HepG2 (cell line): ENCODE measurements around the gene ATG9A. TPM values are rescaled to one million over a fixed set of nuclear protein-coding genes. Genes with fewer than 3 reads are reported as not detected.

Source experiments
- CEBPG ChIP-seq: IDR thresholded peaks from 2 replicates; pipeline ENCODE4 v1.6.1; 2016
- DNMT3B ChIP-seq: conservative IDR thresholded peaks from 2 replicates; pipeline ENCODE4 v1.6.1; 2016; ENCODE audit warnings: missing biosample characterization, control low read depth
- HINFP ChIP-seq: sonication (generic); formaldehyde crosslinking; IDR thresholded peaks from 2 replicates; pipeline ENCODE4 v1.4.0; 2020; ENCODE audit warnings: low read depth, mild to moderate bottlenecking, missing genetic modification reagents
- HIVEP1 ChIP-seq: sonication (generic); formaldehyde crosslinking; IDR thresholded peaks from 2 replicates; pipeline ENCODE4 v1.4.0; 2020; ENCODE audit warnings: mild to moderate bottlenecking, missing genetic modification reagents
- HMGXB4 ChIP-seq, 2 experiments: sonication (generic) in 1 of 2; formaldehyde crosslinking in 1 of 2; IDR thresholded peaks; 2 replicates each; pipeline versions ENCODE4 v1.4.0 to v1.6.1; 2018 to 2020; ENCODE audit warnings: missing genetic modification reagents in 2 of 2, borderline replicate concordance in 1 of 2, low read depth in 1 of 2, mild to moderate bottlenecking in 1 of 2, missing biosample characterization in 1 of 2
- KLF16 ChIP-seq, 2 experiments: sonication (generic) in 1 of 2; formaldehyde crosslinking in 1 of 2; IDR thresholded peaks; 2 replicates each; pipeline versions ENCODE4 v1.6.1 to v1.8.0; 2016 to 2023; ENCODE audit warnings: missing genetic modification reagents in 2 of 2, missing compliant biosample characterization in 1 of 2
- MIXL1 ChIP-seq: IDR thresholded peaks from 2 replicates; pipeline ENCODE4 v1.6.1; 2016
- NRL ChIP-seq: sonication (generic); formaldehyde crosslinking; IDR thresholded peaks from 2 replicates; pipeline ENCODE4 v1.5.0; 2020; ENCODE audit warnings: missing genetic modification reagents, mild to moderate bottlenecking, moderate library complexity, borderline replicate concordance
- RELA ChIP-seq: sonication (generic); formaldehyde crosslinking; IDR thresholded peaks from 2 replicates; pipeline ENCODE4 v1.4.0; 2020; ENCODE audit warnings: missing genetic modification reagents
- RNF2 ChIP-seq: fragments of 450-650 bp; conservative IDR thresholded peaks from 2 replicates; pipeline ENCODE4 v1.6.1; 2016; ENCODE audit warnings: low read depth
- SMAD1 ChIP-seq: sonication (generic); formaldehyde crosslinking; IDR thresholded peaks from 2 replicates; pipeline ENCODE4 v1.4.0; 2020; ENCODE audit warnings: missing genetic modification reagents, low read depth, mild to moderate bottlenecking, borderline replicate concordance
- SOX6 ChIP-seq, 2 experiments: fragments of 450-650 bp in 1 of 2; sonication (generic) in 1 of 2; formaldehyde crosslinking in 1 of 2; IDR thresholded peaks; 2 replicates each; pipeline versions ENCODE4 v1.4.0 to v1.6.1; 2017 to 2020; ENCODE audit warnings: antibody characterized with exemption in 1 of 2, mild to moderate bottlenecking in 1 of 2, missing genetic modification reagents in 1 of 2
- STAG1 ChIP-seq: sonication (generic); formaldehyde crosslinking; IDR thresholded peaks from 2 replicates; pipeline ENCODE4 v1.4.0; 2020; ENCODE audit warnings: missing genetic modification reagents
- TRIM24 ChIP-seq: sonication (generic); formaldehyde crosslinking; IDR thresholded peaks from 2 replicates; pipeline ENCODE4 v1.8.0; 2022; ENCODE audit warnings: mild to moderate bottlenecking, missing genetic modification reagents
- ZFY ChIP-seq: sonication (generic); formaldehyde crosslinking; IDR thresholded peaks from 2 replicates; pipeline ENCODE4 v1.4.0; 2020; ENCODE audit warnings: missing genetic modification reagents
- ZNF225 ChIP-seq: sonication (generic); formaldehyde crosslinking; IDR thresholded peaks from 2 replicates; pipeline ENCODE4 v1.4.0; 2020; ENCODE audit warnings: mild to moderate bottlenecking, missing genetic modification reagents
- ZNF331 ChIP-seq: sonication (generic); formaldehyde crosslinking; IDR thresholded peaks from 2 replicates; pipeline ENCODE4 v1.4.0; 2020; ENCODE audit warnings: missing genetic modification reagents
- ZNF33B ChIP-seq: sonication (generic); formaldehyde crosslinking; IDR thresholded peaks from 2 replicates; pipeline ENCODE4 v1.5.1; 2020; ENCODE audit warnings: mild to moderate bottlenecking, missing genetic modification reagents
- ZNF343 ChIP-seq: sonication (generic); formaldehyde crosslinking; IDR thresholded peaks from 2 replicates; pipeline ENCODE4 v1.4.0; 2020; ENCODE audit warnings: mild to moderate bottlenecking, missing genetic modification reagents
- ZNF496 ChIP-seq: sonication (generic); formaldehyde crosslinking; IDR thresholded peaks from 2 replicates; pipeline ENCODE4 v1.8.1; 2023; ENCODE audit warnings: mild to moderate bottlenecking, moderate library complexity, missing genetic modification reagents; ENCODE audit not compliant: insufficient replicate concordance
- ZNF574 ChIP-seq: sonication (generic); formaldehyde crosslinking; IDR thresholded peaks from 2 replicates; pipeline ENCODE4 v1.4.0; 2020; ENCODE audit warnings: missing genetic modification reagents
- ZSCAN30 ChIP-seq: sonication (generic); formaldehyde crosslinking; IDR thresholded peaks from 2 replicates; pipeline ENCODE4 v1.5.0; 2020; ENCODE audit warnings: mild to moderate bottlenecking, missing genetic modification reagents
- polyA plus RNA-seq, 8 experiments: library from polyadenylated mRNA; depleted of rRNA in 3 of 8; stranded (reverse) in 7 of 8; unstranded in 1 of 8; fragments of >200 nt; fragmentation: Illumina TruSeq in 4 of 8; extraction: Trizol in 4 of 8; gene quantifications; 2 replicates each; pipeline versions ENCODE4 v1.2.1 to v1.2.3, GENCODE V29; 2011 to 2016; ENCODE audit warnings: low read depth in 4 of 8, missing spikeins in 1 of 8, mixed read lengths in 1 of 8; ENCODE audit not compliant: insufficient read depth in 1 of 8
- total RNA-seq, 5 experiments: library from RNA; depleted of rRNA; stranded (reverse); fragments of >200 nt; fragmentation: Illumina TruSeq; extraction: Trizol; gene quantifications; 2 replicates each; pipeline ENCODE4 v1.2.3, GENCODE V29; 2016; ENCODE audit warnings: low read depth in 1 of 5

ATG9A gene
- total and polyA plus RNA-seq, 2 of the 13 experiments (the other 11 are each of a cell fraction or from before 2014, with no cell fraction given): 35.0 to 131 TPM

- no peak for TF ChIP-seq ZSCAN30 (CRISPR knock-in tag)
- TF ChIP-seq ZNF331 (CRISPR knock-in tag): peak; percentile 66; the same call in 1 of the 2 replicates
- 0 out of 2 replicates have a peak, but pooled peaks have one; percentile 49 for TF ChIP-seq RNF2
- 0 out of 2 replicates have a peak, but pooled peaks have one; percentile 43 for TF ChIP-seq RELA
- 0 out of 2 replicates have a peak, but pooled peaks have one; percentile 27 for TF ChIP-seq MIXL1 (CRISPR knock-in tag)
- 0 out of 2 replicates have a peak, but pooled peaks have one; percentile 47 for TF ChIP-seq ZNF343 (CRISPR knock-in tag)
- TF ChIP-seq HINFP (CRISPR knock-in tag): peak; percentile 66
- TF ChIP-seq ZNF496: no peak
- peak in 1 of 2 experiments; percentile 72; a peak in 1 of 4 replicates for TF ChIP-seq KLF16 (CRISPR knock-in tag; IDR thresholded peaks at IDR 0.05)
- peak; percentile 97 for TF ChIP-seq ZNF574 (CRISPR knock-in tag)
- peak; percentile 59; the same call in 1 of the 2 replicates for TF ChIP-seq ZNF225 (CRISPR knock-in tag)
- peak; percentile 33; the same call in 1 of the 2 replicates for TF ChIP-seq ZNF33B (CRISPR knock-in tag)
- peak; percentile 90 to 93 for TF ChIP-seq HMGXB4 (CRISPR knock-in tag; IDR thresholded peaks at IDR 0.05; ENCODE audit: borderline replicate concordance in 1 of 2, low read depth in 1 of 2)
- TF ChIP-seq ZFY (CRISPR knock-in tag): peak; percentile 13; the same call in 1 of the 2 replicates
- peak; percentile 71; the same call in 1 of the 2 replicates for TF ChIP-seq DNMT3B
- peak; percentile 75 for TF ChIP-seq HIVEP1 (CRISPR knock-in tag)
- TF ChIP-seq CEBPG (CRISPR knock-in tag): 0 out of 2 replicates have a peak, but pooled peaks have one; percentile 20
- no peak for TF ChIP-seq TRIM24 (CRISPR knock-in tag)
- TF ChIP-seq NRL (CRISPR knock-in tag): no peak; the same call in 1 of the 2 replicates
- TF ChIP-seq SMAD1 (CRISPR knock-in tag): peak; percentile 78; the same call in 1 of the 2 replicates
- peak; percentile 73 for TF ChIP-seq STAG1 (CRISPR knock-in tag)
- no peak for TF ChIP-seq SOX6 (IDR thresholded peaks at IDR 0.05)
- peak; percentile 50 for TF ChIP-seq SOX6 (CRISPR knock-in tag; IDR thresholded peaks at IDR 0.05)
Observed at GRCh38 chr2:219277703-219278654, 48.5 kb upstream of the ATG9A start (continued).
